ENCODE data around the gene ABHD2.

The ABHD2 gene

GRCh38 chr15:89243046-89243690, 154.9 kb downstream of the ABHD2 start:
- H3K9ac ChIP-seq (ENCODE audit: low read length) = no peak overlapping the region
- peak overlapping the region; percentile 75 for H3K4me2 ChIP-seq (ENCODE audit: low read length)
- peaks cover 6% of the 10 kb centered on the region for H3K79me2 ChIP-seq (ENCODE audit: control insufficient read depth, insufficient read depth, low read length, poor library complexity)
- no peaks in the 10 kb centered on the region for H3K36me3 ChIP-seq (ENCODE audit: control insufficient read depth in 1 of 2, insufficient read depth in 2 of 2, low read length in 2 of 2)
- peak overlapping the region; percentile 49 for H3K14ac ChIP-seq (ENCODE audit: low read length)
- H3K79me1 ChIP-seq (ENCODE audit: low read length) = peaks cover 6% of the 10 kb centered on the region
- WGBS (ENCODE audit: extremely low coverage, insufficient coverage, insufficient read length) = no CpG with 5 or more reads among the region's 20 CpGs
- peak overlapping the region; percentile 31 for H4K12ac ChIP-seq (ENCODE audit: low read depth, low read length)
- peak overlapping the region; percentile 13 for H3K18ac ChIP-seq (ENCODE audit: low read length)
- peak overlapping the region; percentile 40 for H4K91ac ChIP-seq (ENCODE audit: low read depth, low read length)
- H2AK5ac ChIP-seq (ENCODE audit: low read length) = no peak overlapping the region
- H3K4me3 ChIP-seq (ENCODE audit: low read depth, low read length) = peak overlapping the region; percentile 89
- no peak overlapping the region for H3K27ac ChIP-seq (ENCODE audit: low read depth, low read length)
- H2BK12ac ChIP-seq (ENCODE audit: low read length) = no peak overlapping the region
- peaks cover 0 to 2% of the 10 kb centered on the region in 2 experiments for H3K4me1 ChIP-seq (ENCODE audit: control insufficient read depth in 1 of 2, insufficient read depth in 2 of 2, low read length in 2 of 2)
- H2BK120ac ChIP-seq (ENCODE audit: insufficient read depth, low read length, poor library complexity) = peak overlapping the region; percentile 1
- H4K8ac ChIP-seq (ENCODE audit: low read depth, low read length) = peak overlapping the region; percentile 63
- peak overlapping the region; percentile 27 for H2AFZ ChIP-seq (ENCODE audit: insufficient read depth, low read length, poor library complexity)
- H3K27me3 ChIP-seq (ENCODE audit: insufficient read depth, low read length) = no peaks in the 10 kb centered on the region
- H3K9me3 ChIP-seq (ENCODE audit: insufficient read depth, low read depth, low read length) = peaks cover 2% of the 10 kb centered on the region
- no peak overlapping the region for H3K4ac ChIP-seq (ENCODE audit: low read depth, low read length)
- no peak for DNase-seq
- H3K23ac ChIP-seq (ENCODE audit: low read length) = no peak overlapping the region
- H2BK5ac ChIP-seq (ENCODE audit: low read depth, low read length, poor library complexity) = no peak overlapping the region

GRCh38 chr15:89243691-89244573, 155.7 kb downstream of the ABHD2 start, which contains the start of gene FANCI:
TSS of gene FANCI (plus strand) at chr15:89243979. CDS start at chr15:89247648, 3,669 bp downstream.
- peaks cover 0 to 1% of the 10 kb centered on the region in 2 experiments for H3K36me3 ChIP-seq (ENCODE audit: control insufficient read depth in 1 of 2, insufficient read depth in 2 of 2, low read length in 2 of 2)
- H4K12ac ChIP-seq (ENCODE audit: low read depth, low read length) = peak within 1 kb of the TSS; percentile 31
- H2BK120ac ChIP-seq (ENCODE audit: insufficient read depth, low read length, poor library complexity) = peak within 1 kb of the TSS; percentile 3
- H3K27me3 ChIP-seq (ENCODE audit: insufficient read depth, low read length) = no peaks in the 10 kb centered on the region
- H3K9me3 ChIP-seq (ENCODE audit: insufficient read depth, low read depth, low read length) = peaks cover 2% of the 10 kb centered on the region
- peak within 1 kb of the TSS; percentile 24 for H3K18ac ChIP-seq (ENCODE audit: low read length)
- H3K4me2 ChIP-seq (ENCODE audit: low read length) = peak within 1 kb of the TSS; percentile 75
- no peak within 1 kb of the TSS for H3K27ac ChIP-seq (ENCODE audit: low read depth, low read length)
- peak within 1 kb of the TSS; percentile 13 for H3K4ac ChIP-seq (ENCODE audit: low read depth, low read length)
- peak within 1 kb of the TSS; percentile 49 for H3K14ac ChIP-seq (ENCODE audit: low read length)
- H2AK5ac ChIP-seq (ENCODE audit: low read length) = no peak within 1 kb of the TSS
- peak within 1 kb of the TSS; percentile 73 for H3K9ac ChIP-seq (ENCODE audit: low read length)
- peaks cover 0 to 2% of the 10 kb centered on the region in 2 experiments for H3K4me1 ChIP-seq (ENCODE audit: control insufficient read depth in 1 of 2, insufficient read depth in 2 of 2, low read length in 2 of 2)
- H2BK12ac ChIP-seq (ENCODE audit: low read length) = no peak within 1 kb of the TSS
- H3K23ac ChIP-seq (ENCODE audit: low read length) = no peak within 1 kb of the TSS
- H3K4me3 ChIP-seq (ENCODE audit: low read depth, low read length) = peak within 1 kb of the TSS; percentile 89
- peak within 1 kb of the TSS; percentile 32 for H2BK5ac ChIP-seq (ENCODE audit: low read depth, low read length, poor library complexity)
- H3K79me1 ChIP-seq (ENCODE audit: low read length) = peaks cover 6% of the 10 kb centered on the region
- peak within 1 kb of the TSS; percentile 63 for H4K8ac ChIP-seq (ENCODE audit: low read depth, low read length)
- peak; percentile 92 to 96 for DNase-seq
- WGBS (ENCODE audit: extremely low coverage, insufficient coverage, insufficient read length) = no CpG with 5 or more reads among the region's 69 CpGs
- peak within 1 kb of the TSS; percentile 40 for H4K91ac ChIP-seq (ENCODE audit: low read depth, low read length)
- peak within 1 kb of the TSS; percentile 76 for H2AFZ ChIP-seq (ENCODE audit: insufficient read depth, low read length, poor library complexity)
- H3K79me2 ChIP-seq (ENCODE audit: control insufficient read depth, insufficient read depth, low read length, poor library complexity) = peaks cover 6% of the 10 kb centered on the region

- peak overlapping the region; percentile 24 for H3K18ac ChIP-seq (ENCODE audit: low read length)
- no CpG with 5 or more reads among the region's 6 CpGs for WGBS (ENCODE audit: extremely low coverage, insufficient coverage, insufficient read length)
- peak overlapping the region; percentile 7 for H4K12ac ChIP-seq (ENCODE audit: low read depth, low read length)
- H3K79me1 ChIP-seq (ENCODE audit: low read length) = peaks cover 6% of the 10 kb centered on the region
- peaks cover 6% of the 10 kb centered on the region for H3K79me2 ChIP-seq (ENCODE audit: control insufficient read depth, insufficient read depth, low read length, poor library complexity)
- peak overlapping the region; percentile 75 for H3K4me2 ChIP-seq (ENCODE audit: low read length)
- H3K4me3 ChIP-seq (ENCODE audit: low read depth, low read length) = peak overlapping the region; percentile 89
- DNase-seq = no peak
- H3K14ac ChIP-seq (ENCODE audit: low read length) = no peak overlapping the region
- no peaks in the 10 kb centered on the region for H3K27me3 ChIP-seq (ENCODE audit: insufficient read depth, low read length)
- H2AK5ac ChIP-seq (ENCODE audit: low read length) = no peak overlapping the region
- no peak overlapping the region for H2BK12ac ChIP-seq (ENCODE audit: low read length)
- H3K9ac ChIP-seq (ENCODE audit: low read length) = peak overlapping the region; percentile 73
- peak overlapping the region; percentile 15 for H4K8ac ChIP-seq (ENCODE audit: low read depth, low read length)
- no peak overlapping the region for H3K23ac ChIP-seq (ENCODE audit: low read length)
- peak overlapping the region; percentile 32 for H2BK5ac ChIP-seq (ENCODE audit: low read depth, low read length, poor library complexity)
- H3K27ac ChIP-seq (ENCODE audit: low read depth, low read length) = no peak overlapping the region
- H2AFZ ChIP-seq (ENCODE audit: insufficient read depth, low read length, poor library complexity) = peak overlapping the region; percentile 76
- no peak overlapping the region for H4K91ac ChIP-seq (ENCODE audit: low read depth, low read length)
- H3K4ac ChIP-seq (ENCODE audit: low read depth, low read length) = no peak overlapping the region
- H3K9me3 ChIP-seq (ENCODE audit: insufficient read depth, low read depth, low read length) = peaks cover 2% of the 10 kb centered on the region
- H3K36me3 ChIP-seq (ENCODE audit: control insufficient read depth in 1 of 2, insufficient read depth in 2 of 2, low read length in 2 of 2) = peaks cover 5% of the 10 kb centered on the region in 2 experiments
- no peak overlapping the region for H2BK120ac ChIP-seq (ENCODE audit: insufficient read depth, low read length, poor library complexity)
- peaks cover 0 to 2% of the 10 kb centered on the region in 2 experiments for H3K4me1 ChIP-seq (ENCODE audit: control insufficient read depth in 1 of 2, insufficient read depth in 2 of 2, low read length in 2 of 2)
Measured at GRCh38 chr15:89244574-89244903, 156.3 kb downstream of the ABHD2 start.

GRCh38 chr15:89247446-89247845, 159.2 kb downstream of the ABHD2 start:
- Histone ChIP-seq H3K14ac (ENCODE audit: low read length) (no peak overlapping the region), H3K18ac (ENCODE audit: low read length) (no peak overlapping the region), H2BK5ac (ENCODE audit: low read depth, low read length, poor library complexity) (no peak overlapping the region), H3K4me1 (ENCODE audit: control insufficient read depth in 1 of 2, insufficient read depth in 2 of 2, low read length in 2 of 2) (peaks cover 0 to 2% of the 10 kb centered on the region in 2 experiments), H3K36me3 (ENCODE audit: control insufficient read depth in 1 of 2, insufficient read depth in 2 of 2, low read length in 2 of 2) (peaks cover 5 to 7% of the 10 kb centered on the region in 2 experiments), H3K4ac (ENCODE audit: low read depth, low read length) (no peak overlapping the region), H3K4me3 (ENCODE audit: low read depth, low read length) (no peak overlapping the region), H2BK120ac (ENCODE audit: insufficient read depth, low read length, poor library complexity) (no peak overlapping the region), H3K79me2 (ENCODE audit: control insufficient read depth, insufficient read depth, low read length, poor library complexity) (peaks cover 6% of the 10 kb centered on the region), H4K12ac (ENCODE audit: low read depth, low read length) (no peak overlapping the region), H3K4me2 (ENCODE audit: low read length) (no peak overlapping the region), H2AFZ (ENCODE audit: insufficient read depth, low read length, poor library complexity) (no peak overlapping the region), H4K91ac (ENCODE audit: low read depth, low read length) (no peak overlapping the region), H2AK5ac (ENCODE audit: low read length) (no peak overlapping the region), H4K8ac (ENCODE audit: low read depth, low read length) (no peak overlapping the region), H3K27ac (ENCODE audit: low read depth, low read length) (no peak overlapping the region), H3K27me3 (ENCODE audit: insufficient read depth, low read length) (no peaks in the 10 kb centered on the region), H3K9me3 (ENCODE audit: insufficient read depth, low read depth, low read length) (no peaks in the 10 kb centered on the region), H3K79me1 (ENCODE audit: low read length) (peaks cover 6% of the 10 kb centered on the region), H3K9ac (ENCODE audit: low read length) (no peak overlapping the region), H3K23ac (ENCODE audit: low read length) (no peak overlapping the region), H2BK12ac (ENCODE audit: low read length) (no peak overlapping the region)
- WGBS (ENCODE audit: extremely low coverage, insufficient coverage, insufficient read length) = no CpG with 5 or more reads among the region's 2 CpGs
- DNase-seq = no peak
